ENCODE measurements around the gene DRC3. TPM values are rescaled to one million over a fixed set of nuclear protein-coding genes. Genes with fewer than 3 reads are reported as not detected.

Gene DRC3
- total and polyA plus RNA-seq, 2 donors (not counting 1 experiment from before 2014, with no cell fraction given) = 0.17 TPM; not detected in 1

- no peaks in the 10 kb centered on the region for H3K4me1 Mint-ChIP-seq
- H4K20me1 ChIP-seq (ENCODE audit: control insufficient read depth, insufficient read depth, low read length, poor library complexity, severe bottlenecking) = no peaks in the 10 kb centered on the region
- ChIA-PET CTCF (no interaction called here), POLR2A (no interaction called here)
- ATAC-seq (ENCODE audit: low read depth) (no peak), DNase-seq (no peak)
- H3K27ac ChIP-seq (ENCODE audit: low read length in 2 of 2) = no peak overlapping the region
- WGBS (ENCODE audit: insufficient coverage) = 100% methylated on average over 1 of the region's 2 CpGs
- H3K27me3 ChIP-seq (replicated peaks in 1 of 4; ENCODE audit: control extremely low read depth in 1 of 4, control insufficient read depth in 3 of 4, insufficient read depth in 4 of 4, low read length in 3 of 4) = no peaks in the 10 kb centered on the region
- no peak overlapping the region for H3K9ac ChIP-seq (ENCODE audit: low read length)
- no peaks in the 10 kb centered on the region for H3K36me3 ChIP-seq (replicated peaks in 1 of 2; ENCODE audit: control extremely low read depth in 1 of 2, control insufficient read depth in 1 of 2, extremely low read depth in 1 of 2, insufficient read depth in 2 of 2, low read length in 1 of 2)
- no peaks in the 10 kb centered on the region for H3K4me1 ChIP-seq (ENCODE audit: control insufficient read depth in 2 of 2, insufficient read depth in 2 of 2, low read length in 2 of 2)
- TF ChIP-seq CTCF (IDR thresholded peaks at IDR 0.05) = no peak
- TF ChIP-seq EZH2 (IDR thresholded peaks at IDR 0.05; ENCODE audit: borderline replicate concordance, insufficient read depth, low read depth, low read length, poor library complexity, severe bottlenecking) = no peak
- no peaks in the 10 kb centered on the region for H3K9me3 Mint-ChIP-seq (ENCODE audit: insufficient read depth)
- H3K4me2 ChIP-seq (replicated peaks; ENCODE audit: low read depth, low read length, poor library complexity, severe bottlenecking) = no peak overlapping the region
- intact Hi-C loops (cut with micrococcal nuclease) = no loop called here
- peaks cover 0 to 5% (median 0%) of the 10 kb centered on the region in 3 donors for H3K9me3 ChIP-seq (ENCODE audit: control extremely low read depth in 1 of 3, control insufficient read depth in 2 of 3, insufficient read depth in 1 of 3, low read length in 2 of 3)
- H2AFZ ChIP-seq (ENCODE audit: insufficient read depth, low read depth, low read length, poor library complexity, severe bottlenecking) = no peak overlapping the region
- no peak overlapping the region for H3K4me3 Mint-ChIP-seq
- no peaks in the 10 kb centered on the region for H3K27me3 Mint-ChIP-seq
- H3K79me2 ChIP-seq (ENCODE audit: control insufficient read depth, insufficient read depth, low read length) = no peaks in the 10 kb centered on the region
- H3K27ac Mint-ChIP-seq = no peak overlapping the region
- no peak overlapping the region for H3K4me3 ChIP-seq (ENCODE audit: control extremely low read depth in 1 of 5, extremely low read depth in 1 of 5, insufficient read depth in 1 of 5, low read depth in 2 of 5, low read length in 4 of 5)
Measured at GRCh38 chr17:17985153-17985552, 12.5 kb downstream of the DRC3 start.

- CTCF ChIA-PET = no interaction called here
- intact Hi-C loops (cut with micrococcal nuclease) = no loop called here
Measured at GRCh38 chr17:17985555-17985954, 12.9 kb downstream of the DRC3 start.

More at GRCh38 chr17:17985555-17985954, 12.9 kb downstream of the DRC3 start:
- Histone ChIP-seq H3K79me2 (ENCODE audit: control insufficient read depth, insufficient read depth, low read length) (no peaks in the 10 kb centered on the region), H3K4me2 (replicated peaks; ENCODE audit: low read depth, low read length, poor library complexity, severe bottlenecking) (no peak overlapping the region), H3K27ac (ENCODE audit: low read length in 2 of 2) (no peak overlapping the region), H3K27me3 (replicated peaks in 1 of 4; ENCODE audit: control extremely low read depth in 1 of 4, control insufficient read depth in 3 of 4, insufficient read depth in 4 of 4, low read length in 3 of 4) (no peaks in the 10 kb centered on the region), H3K36me3 (replicated peaks in 1 of 2; ENCODE audit: control extremely low read depth in 1 of 2, control insufficient read depth in 1 of 2, extremely low read depth in 1 of 2, insufficient read depth in 2 of 2, low read length in 1 of 2) (no peaks in the 10 kb centered on the region), H4K20me1 (ENCODE audit: control insufficient read depth, insufficient read depth, low read length, poor library complexity, severe bottlenecking) (no peaks in the 10 kb centered on the region), H3K9ac (ENCODE audit: low read length) (no peak overlapping the region), H3K9me3 (ENCODE audit: control extremely low read depth in 1 of 3, control insufficient read depth in 2 of 3, insufficient read depth in 1 of 3, low read length in 2 of 3) (peaks cover 0 to 5% (median 0%) of the 10 kb centered on the region in 3 donors), H3K4me1 (ENCODE audit: control insufficient read depth in 2 of 2, insufficient read depth in 2 of 2, low read length in 2 of 2) (no peaks in the 10 kb centered on the region), H3K4me3 (ENCODE audit: control extremely low read depth in 1 of 5, extremely low read depth in 1 of 5, insufficient read depth in 1 of 5, low read depth in 2 of 5, low read length in 4 of 5) (no peak overlapping the region), H2AFZ (ENCODE audit: insufficient read depth, low read depth, low read length, poor library complexity, severe bottlenecking) (no peak overlapping the region)
- no peak overlapping the region for H3K4me3 Mint-ChIP-seq
- H3K27ac Mint-ChIP-seq = no peak overlapping the region
- DNase-seq (no peak), ATAC-seq (ENCODE audit: low read depth) (no peak)
- 54% methylated on average over 2 of the region's 3 CpGs for WGBS (ENCODE audit: insufficient coverage)
- no peaks in the 10 kb centered on the region for H3K27me3 Mint-ChIP-seq
- POLR2A ChIA-PET = no interaction called here
- H3K4me1 Mint-ChIP-seq = no peaks in the 10 kb centered on the region
- TF ChIP-seq CTCF (IDR thresholded peaks at IDR 0.05) = no peak
- TF ChIP-seq EZH2 (IDR thresholded peaks at IDR 0.05; ENCODE audit: borderline replicate concordance, insufficient read depth, low read depth, low read length, poor library complexity, severe bottlenecking) = no peak
- no peaks in the 10 kb centered on the region for H3K9me3 Mint-ChIP-seq (ENCODE audit: insufficient read depth)

All from B cell (primary cell).